Heart left ventricle (tissue), 13 donors: ENCODE data around the gene DBX2.

Experiments
- POLR2A ChIP-seq, 2 donors: fragments of 450-650 bp; IDR thresholded peaks; one replicate each; pipeline ENCODE4 v1.6.1; 2017; ENCODE audit warnings: antibody characterized with exemption in 2 of 2, mild to moderate bottlenecking in 2 of 2, moderate library complexity in 2 of 2
- TF ChIP-seq, protein P1 (sequence below), 12 donors: fragments of 200-600 bp; sonication (generic) in 4 of 12; IDR thresholded peaks; one replicate each; pipeline versions ENCODE4 v1.5.0 to v1.8.0; 2018 to 2022; ENCODE audit warnings: antibody characterized with exemption in 12 of 12, mild to moderate bottlenecking in 5 of 12
- donor health status: ischemic (EF 13 %, LVEDD 7.1; RV severe dilation, severe dysfunction).
- donor health status: DM: no; HTN: yes; CAD: no.
- donor health status: DM: no; HTN: no; CAD: no.
- donor health status: ischemic (EF 25% LVEDD 6.9; RV normal size, moderate dysfunction).
- donor health status: ischemic (EF 25% LVEDD 5.7; RV mildly dilated, moderate dysfunction).
- donor health status: ischemic (EF 35%, LVEDD 5.7; RV mildly dilated, moderate dysfunction).
- donor health status: nonischemic (EF 11% LVEDD 7.7; RV severe dilation, severe dysfunction).
- donor health status: DM: yes; HTN: yes; CAD: no.
- donor health status: PGD.
- donor health status: ischemic (EF 29% LVEDD 5.4; RV normal size, mild dysfunction).
- donor health status: nonischemic (EF 23%, LVEDD 6.1; RV moderate dilation, normal function).

DNA sequence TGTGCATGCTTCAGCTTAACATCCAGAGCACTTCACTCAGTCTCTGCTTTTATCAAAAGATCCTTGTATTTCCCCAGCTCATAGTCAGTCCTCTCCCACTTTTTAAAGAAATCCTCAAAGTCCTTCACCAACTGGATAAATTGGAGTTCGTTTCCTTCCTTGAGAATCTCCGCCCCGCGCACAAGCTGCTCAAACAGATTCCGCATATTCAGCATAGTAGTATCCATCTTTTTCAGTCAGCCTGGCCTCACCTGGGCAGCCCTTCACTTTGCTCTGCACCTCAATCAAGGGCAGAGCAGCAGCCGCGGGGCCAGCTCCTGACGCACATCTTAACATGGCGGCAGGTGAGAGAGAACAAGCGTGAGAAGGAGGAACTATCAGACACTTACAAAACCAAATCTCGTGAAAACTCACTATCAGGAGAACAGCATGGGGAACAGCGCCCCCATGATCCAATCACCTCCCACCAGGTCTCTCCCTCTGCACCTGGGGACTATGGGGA lies 14.3 kb upstream of the DBX2 start:
- TF ChIP-seq, protein P1, sequence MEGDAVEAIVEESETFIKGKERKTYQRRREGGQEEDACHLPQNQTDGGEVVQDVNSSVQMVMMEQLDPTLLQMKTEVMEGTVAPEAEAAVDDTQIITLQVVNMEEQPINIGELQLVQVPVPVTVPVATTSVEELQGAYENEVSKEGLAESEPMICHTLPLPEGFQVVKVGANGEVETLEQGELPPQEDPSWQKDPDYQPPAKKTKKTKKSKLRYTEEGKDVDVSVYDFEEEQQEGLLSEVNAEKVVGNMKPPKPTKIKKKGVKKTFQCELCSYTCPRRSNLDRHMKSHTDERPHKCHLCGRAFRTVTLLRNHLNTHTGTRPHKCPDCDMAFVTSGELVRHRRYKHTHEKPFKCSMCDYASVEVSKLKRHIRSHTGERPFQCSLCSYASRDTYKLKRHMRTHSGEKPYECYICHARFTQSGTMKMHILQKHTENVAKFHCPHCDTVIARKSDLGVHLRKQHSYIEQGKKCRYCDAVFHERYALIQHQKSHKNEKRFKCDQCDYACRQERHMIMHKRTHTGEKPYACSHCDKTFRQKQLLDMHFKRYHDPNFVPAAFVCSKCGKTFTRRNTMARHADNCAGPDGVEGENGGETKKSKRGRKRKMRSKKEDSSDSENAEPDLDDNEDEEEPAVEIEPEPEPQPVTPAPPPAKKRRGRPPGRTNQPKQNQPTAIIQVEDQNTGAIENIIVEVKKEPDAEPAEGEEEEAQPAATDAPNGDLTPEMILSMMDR (IDR thresholded peaks at IDR 0.05), result no peak
- no peak for TF ChIP-seq POLR2A (IDR thresholded peaks at IDR 0.05)
